HS-5 (cell line): ENCODE measurements around the gene PKNOX2.

Source experiments
- DNase-seq: peaks from one replicate; pipeline ENCODE4 v3.0.0-alpha.2; 2012; ENCODE audit warnings: low read depth

Gene PKNOX2

DNA sequence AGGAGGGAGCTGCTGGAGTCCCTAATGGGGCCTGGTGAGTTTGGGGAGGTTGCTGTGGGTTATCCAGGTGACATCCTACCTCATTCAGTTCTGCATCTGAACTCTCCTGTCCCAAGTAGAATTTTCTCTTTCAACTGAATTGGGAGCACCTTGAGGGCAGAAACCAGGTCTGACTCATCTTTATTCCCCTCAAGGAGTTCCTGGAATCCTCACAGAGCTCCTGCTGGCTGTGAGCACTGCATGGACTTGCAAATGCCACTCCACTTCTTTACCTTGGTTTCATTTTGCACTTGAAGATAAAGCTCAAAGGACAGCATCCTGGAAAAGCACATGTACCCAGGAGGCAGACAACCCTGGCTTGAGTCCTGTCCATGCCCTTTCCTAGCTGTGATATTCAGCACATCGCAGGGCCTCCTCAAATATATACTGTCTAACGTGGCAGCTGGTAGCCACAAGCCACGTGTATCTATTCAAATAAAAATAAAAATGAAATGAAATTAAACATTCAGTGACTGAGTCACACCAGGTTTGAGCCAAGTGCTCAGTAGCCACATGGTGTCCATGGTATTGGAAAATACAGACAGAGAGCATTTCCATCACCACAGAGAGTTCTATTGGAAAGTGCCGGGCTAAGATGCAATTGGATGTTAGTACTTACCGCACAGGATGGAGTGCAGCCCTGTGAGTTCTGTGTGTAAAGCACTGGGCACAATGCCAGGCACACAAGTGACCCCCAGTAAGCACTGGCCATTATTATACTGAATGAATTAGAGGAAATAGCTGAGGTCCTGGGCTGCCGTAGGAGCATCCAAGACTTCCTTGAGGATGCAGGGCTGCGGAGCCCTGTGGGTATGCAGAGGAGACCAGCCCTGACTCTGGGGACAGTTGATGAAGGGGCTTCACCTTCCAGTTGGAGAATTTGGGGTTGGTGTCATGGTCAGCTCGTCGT, 149.0 kb downstream of the PKNOX2 start:
- DNase-seq = no peak

DNA sequence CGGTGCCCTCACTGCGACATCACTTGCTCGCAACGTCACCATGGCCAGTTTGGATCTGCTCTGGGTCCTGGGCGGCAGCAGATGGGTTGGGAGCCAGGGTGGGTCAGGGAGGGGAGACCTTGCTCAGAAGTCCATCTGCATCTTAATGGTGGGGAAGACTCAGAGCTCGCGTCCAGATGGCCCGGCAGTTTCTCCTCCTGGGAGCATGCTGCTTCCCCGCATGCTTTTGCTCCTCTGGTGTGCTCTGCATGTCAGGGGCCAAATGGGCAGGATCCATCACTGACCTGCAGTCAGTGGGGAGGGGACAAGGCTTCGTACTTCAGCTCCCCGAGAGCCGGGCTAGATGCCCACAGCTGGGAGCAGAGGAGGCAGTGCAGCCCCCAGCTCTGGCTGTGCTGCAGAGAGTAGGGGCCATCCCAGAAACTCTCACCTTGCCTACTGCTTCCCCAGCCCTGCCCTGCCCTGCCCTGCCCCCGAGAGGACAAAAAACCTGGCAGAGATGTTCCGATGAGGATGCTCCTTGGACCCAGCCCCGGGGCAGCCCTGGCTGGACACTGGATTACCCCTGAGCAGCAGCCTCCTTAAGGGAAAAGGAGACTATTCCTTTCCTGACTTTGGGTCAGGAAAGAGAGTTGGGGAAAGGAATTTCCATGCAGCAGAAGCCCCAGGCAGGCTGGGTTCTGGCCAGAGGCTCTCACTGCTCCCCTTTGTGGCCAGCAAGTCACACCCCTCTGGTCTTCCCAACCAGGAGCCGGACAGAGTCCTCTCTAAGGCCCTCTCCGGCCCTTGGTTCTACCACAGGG, 149.9 kb downstream of the PKNOX2 start:
- DNase-seq = no peak

DNA sequence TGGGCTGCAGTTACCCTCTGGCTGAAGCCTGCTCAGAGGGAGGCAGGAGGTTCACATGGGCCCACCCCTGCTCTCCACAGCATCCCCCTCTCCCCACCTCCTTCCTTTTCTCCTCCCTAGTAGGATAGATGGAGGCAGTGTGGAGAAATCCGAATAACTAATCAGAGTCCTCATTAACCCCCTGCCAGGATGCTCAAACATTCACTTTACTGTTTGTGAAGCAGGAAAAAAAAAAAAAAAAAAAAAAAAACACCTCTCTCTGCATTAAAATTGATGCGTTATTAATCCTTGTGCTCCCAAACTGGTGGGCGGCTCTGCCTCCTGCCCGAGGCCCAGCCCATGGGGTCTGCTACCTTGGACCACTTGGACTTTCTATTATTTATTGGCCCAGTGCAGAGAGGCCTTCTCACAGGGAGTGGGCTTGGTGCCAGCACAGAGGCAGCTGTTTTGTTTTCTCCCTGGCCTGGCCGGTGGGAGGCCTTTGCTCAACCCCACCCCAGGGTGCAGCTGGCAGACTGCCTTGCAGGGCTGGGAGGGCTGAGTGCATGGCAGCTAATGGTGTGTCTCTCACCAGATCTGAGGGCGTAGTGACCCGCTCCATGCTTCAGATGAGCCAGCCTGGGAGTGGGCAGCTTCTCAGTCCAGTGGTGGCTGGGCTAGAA, 150.7 kb downstream of the PKNOX2 start:
- DNase-seq = no peak

GRCh38 chr11:125317416-125317815, 152.9 kb downstream of the PKNOX2 start:
- DNase-seq = no peak

GRCh38 chr11:125319649-125320048, 155.1 kb downstream of the PKNOX2 start:
- no peak for DNase-seq

GRCh38 chr11:125320347-125321076, 156.0 kb downstream of the PKNOX2 start:
- DNase-seq = no peak

GRCh38 chr11:125322289-125322688, 157.7 kb downstream of the PKNOX2 start:
- DNase-seq = no peak

DNA sequence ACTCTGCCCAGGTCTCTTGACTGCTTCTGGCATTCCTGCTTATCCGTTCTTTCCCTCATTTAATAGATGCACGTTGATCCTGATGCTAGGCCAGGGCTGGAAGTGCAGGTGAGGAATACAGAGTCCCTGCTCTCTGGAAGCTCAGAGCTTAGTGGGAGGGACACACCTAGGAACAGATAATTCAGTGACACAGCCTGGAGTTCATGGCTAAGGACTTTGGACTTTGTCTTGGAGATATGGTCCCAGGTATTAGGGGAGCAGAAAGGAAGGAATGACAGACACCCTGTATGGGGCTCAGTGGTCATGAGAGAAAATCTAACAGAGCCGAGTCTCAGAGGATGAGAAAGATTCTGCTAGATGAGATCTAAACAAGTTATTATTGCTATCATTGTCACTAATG, 160.6 kb downstream of the PKNOX2 start:
- DNase-seq = no peak

GRCh38 chr11:125326126-125326525, 161.6 kb downstream of the PKNOX2 start:
- no peak for DNase-seq

DNA sequence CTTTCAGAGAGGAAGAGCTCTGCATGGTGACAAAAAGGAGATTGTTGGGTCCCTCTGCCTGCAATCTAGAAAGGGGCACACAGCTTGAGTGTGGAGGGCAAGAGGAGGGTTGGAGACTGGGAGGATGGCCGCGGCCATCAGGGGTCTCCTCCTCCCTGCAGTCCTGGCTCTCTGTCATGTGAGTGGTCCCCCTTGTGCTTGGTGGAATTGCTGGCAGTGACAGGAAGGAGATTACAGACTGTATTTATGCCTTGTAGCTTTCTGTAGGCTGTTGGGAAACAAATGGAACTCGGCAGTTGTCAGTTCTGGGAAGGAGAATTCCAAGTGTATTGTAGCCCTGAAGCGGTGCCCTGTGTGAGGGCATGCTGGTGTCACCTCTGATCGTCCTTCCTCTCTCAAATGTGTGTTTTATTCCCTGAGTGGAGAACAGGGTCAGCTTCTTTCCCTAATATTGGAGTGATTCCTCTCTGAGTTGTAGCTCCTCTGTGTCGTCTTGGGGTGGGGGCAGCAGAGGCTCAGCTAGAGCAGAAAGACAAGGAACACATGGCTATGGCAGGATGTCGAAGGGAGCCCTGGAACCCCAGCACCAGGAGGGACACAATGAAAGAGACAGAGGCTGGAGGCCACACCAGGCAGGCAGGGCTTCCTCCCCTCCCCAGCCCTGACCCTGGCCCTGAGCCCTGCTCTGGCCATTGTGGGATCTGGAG, 163.1 kb downstream of the PKNOX2 start:
- no peak for DNase-seq

GRCh38 chr11:125328225-125328580, 163.7 kb downstream of the PKNOX2 start:
- no peak for DNase-seq

GRCh38 chr11:125329786-125330185, 165.2 kb downstream of the PKNOX2 start:
- DNase-seq = no peak

DNA sequence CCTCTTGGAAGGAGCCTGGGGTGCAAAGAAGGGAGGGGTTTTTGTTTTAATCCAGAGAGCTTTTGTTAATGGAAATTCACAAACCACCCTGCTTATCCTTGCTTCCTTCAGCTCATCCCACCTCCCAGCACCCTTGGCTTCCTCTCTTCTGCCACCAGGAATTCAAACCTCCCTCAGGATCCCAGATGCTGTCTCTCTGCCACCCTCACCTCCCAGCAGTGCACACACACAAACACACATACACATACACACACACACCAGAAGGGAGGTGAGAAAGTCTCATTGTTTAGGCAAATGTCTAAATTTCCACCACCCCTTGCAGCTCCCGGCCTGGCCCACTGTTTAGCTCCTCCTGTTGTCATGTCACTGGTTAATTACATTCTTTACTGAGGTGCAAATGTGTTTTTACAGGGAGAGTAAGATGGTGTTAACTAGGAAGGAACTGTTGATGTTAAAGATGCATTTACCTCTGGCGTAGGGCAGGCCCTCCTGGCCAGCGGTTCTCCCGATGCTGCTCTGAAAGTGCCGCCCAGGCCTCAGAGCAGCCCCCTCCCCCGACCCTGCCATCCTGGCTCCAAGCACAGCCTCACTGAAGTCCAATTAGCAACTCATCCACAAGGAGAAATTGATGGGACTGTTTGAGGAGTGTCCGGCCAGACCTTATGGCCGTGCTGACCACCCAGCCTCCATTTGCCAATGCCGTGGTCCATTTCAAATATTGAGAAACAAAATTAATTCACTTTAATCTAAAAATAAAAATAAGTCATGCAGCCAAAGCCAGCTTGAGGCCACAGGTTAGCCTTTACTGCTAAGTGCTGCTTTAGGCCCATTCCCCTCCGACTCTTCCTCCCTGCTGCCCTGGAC, 166.1 kb downstream of the PKNOX2 start:
- DNase-seq = no peak

DNA sequence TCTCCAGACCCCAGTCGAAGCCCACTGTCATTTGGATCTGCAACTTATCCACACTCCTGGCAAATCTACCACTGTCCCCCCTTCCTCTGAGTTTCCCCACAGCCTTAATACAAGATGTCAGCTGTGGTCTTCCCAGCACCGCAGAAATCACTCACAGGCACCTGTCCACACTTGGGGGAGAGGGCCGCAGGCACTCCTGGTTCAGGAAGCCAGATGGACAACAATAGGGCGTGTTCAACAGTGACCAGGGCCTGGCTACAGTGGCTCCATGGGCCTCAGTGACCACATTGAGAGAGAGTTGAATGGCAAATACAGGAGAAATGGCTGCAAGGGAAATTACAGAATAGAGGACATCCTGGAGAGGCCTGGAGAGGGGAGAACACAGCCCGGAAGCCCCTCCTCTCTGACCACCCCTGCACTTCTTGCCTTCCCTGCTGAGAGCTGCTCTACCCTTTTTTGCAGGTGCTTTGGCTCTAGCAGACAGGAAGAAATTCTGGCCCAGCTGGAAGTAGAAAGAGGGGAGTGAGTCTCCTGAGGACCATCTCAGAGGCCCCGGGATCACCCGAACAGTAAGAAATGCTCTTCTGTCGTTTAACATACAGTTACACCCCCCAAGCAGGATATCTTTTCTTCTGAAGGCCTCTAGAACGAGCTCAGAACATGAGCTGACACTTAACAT, 166.9 kb downstream of the PKNOX2 start:
- no peak for DNase-seq

GRCh38 chr11:125332821-125333220, 168.3 kb downstream of the PKNOX2 start:
- no peak for DNase-seq

GRCh38 chr11:125333354-125334073, 169.0 kb downstream of the PKNOX2 start:
- DNase-seq = no peak

DNA sequence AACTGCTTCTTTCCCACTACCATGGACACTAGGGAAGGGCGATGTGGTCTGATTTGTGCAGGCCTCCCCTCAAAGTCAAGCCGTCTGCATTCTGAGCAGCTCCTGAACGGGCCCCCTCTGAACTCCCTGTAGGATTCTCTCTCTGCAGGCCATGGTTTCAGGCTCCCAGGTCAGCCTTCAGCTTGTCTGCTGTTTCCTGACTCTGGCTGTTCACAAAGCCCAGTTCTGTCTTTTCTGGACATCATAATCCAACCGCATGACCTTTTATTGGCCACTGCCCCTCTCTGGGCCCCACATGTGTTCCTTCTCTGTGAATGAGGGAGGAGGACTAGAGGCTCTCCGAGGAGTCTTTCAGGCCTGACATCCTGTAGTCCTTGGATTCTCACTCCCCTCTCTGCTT, 170.6 kb downstream of the PKNOX2 start:
- DNase-seq = no peak

GRCh38 chr11:125337836-125338834, 173.6 kb downstream of the PKNOX2 start:
- no peak for DNase-seq
